H7 (cell line): Measurements from ENCODE around the gene SMG9. TPM values are rescaled to one million over a fixed set of nuclear protein-coding genes. Genes with fewer than 3 reads are reported as not detected.
"Not testable (repeated sequence)": the region's sequence is repeated elsewhere in the genome, so short reads cannot be mapped to it uniquely, and the experiment has no call there.

Source experiments
- DNase-seq: peaks from one replicate; pipeline ENCODE4 v3.0.0; 2012
- H3K27me3 ChIP-seq: 2 replicates; pipeline ENCODE4 v1.6.0; 2011; ENCODE audit warnings: mild to moderate bottlenecking, low read length; ENCODE audit not compliant: control insufficient read depth, insufficient read depth
- H3K36me3 ChIP-seq: replicated peaks from 2 replicates; pipeline ENCODE4 v1.5.1; 2011; ENCODE audit warnings: low read length; ENCODE audit not compliant: control insufficient read depth, insufficient read depth
- H3K4me3 ChIP-seq: 2 replicates; pipeline ENCODE4 v1.5.1; 2011; ENCODE audit warnings: low read depth, mild to moderate bottlenecking, control low read depth, low read length, moderate library complexity; ENCODE audit not compliant: insufficient read depth
- total RNA-seq: library from RNA; depleted of rRNA; stranded (reverse); fragments of >200 nt; shearing (Covaris generic); gene quantifications from 2 replicates; pipeline ENCODE4 v1.2.3, GENCODE V29; 2014; rRNA removed

The SMG9 gene
- total RNA-seq, 1 experiment from 2014 or later = 23.4 TPM

- H3K27me3 ChIP-seq = no peaks in the 10 kb centered on the region
- no peaks in the 10 kb centered on the region for H3K36me3 ChIP-seq
Observed at GRCh38 chr19:43690444-43690843, 64.3 kb downstream of the SMG9 start.

GRCh38 chr19:43688059-43688701, 66.6 kb downstream of the SMG9 start:
- no peaks in the 10 kb centered on the region for H3K36me3 ChIP-seq
- H3K27me3 ChIP-seq = no peaks in the 10 kb centered on the region
- DNase-seq = no peak
- no peak overlapping the region for H3K4me3 ChIP-seq

More at GRCh38 chr19:43690444-43690843, 64.3 kb downstream of the SMG9 start:
- H3K4me3 ChIP-seq = no peak overlapping the region
- DNase-seq = no peak

- H3K36me3 ChIP-seq = no peaks in the 10 kb centered on the region
- no peak overlapping the region for H3K4me3 ChIP-seq
- no peak for DNase-seq
- no peaks in the 10 kb centered on the region for H3K27me3 ChIP-seq
Observed at GRCh38 chr19:43687660-43687997, 67.1 kb downstream of the SMG9 start.

- Histone ChIP-seq H3K36me3 (no peaks in the 10 kb centered on the region), H3K4me3 (no peak overlapping the region), H3K27me3 (no peaks in the 10 kb centered on the region)
- DNase-seq = no peak
Observed at GRCh38 chr19:43684326-43684725, 70.4 kb downstream of the SMG9 start.

GRCh38 chr19:43683905-43684304, 70.9 kb downstream of the SMG9 start:
- H3K4me3 ChIP-seq = no peak overlapping the region
- H3K36me3 ChIP-seq = no peaks in the 10 kb centered on the region
- DNase-seq = no peak
- no peaks in the 10 kb centered on the region for H3K27me3 ChIP-seq

- H3K27me3 ChIP-seq = no peaks in the 10 kb centered on the region
- H3K36me3 ChIP-seq = no peaks in the 10 kb centered on the region
- no peak overlapping the region for H3K4me3 ChIP-seq
- no peak for DNase-seq
Observed at GRCh38 chr19:43682824-43683661, 71.7 kb downstream of the SMG9 start.

GRCh38 chr19:43682269-43682668, 72.5 kb downstream of the SMG9 start:
- H3K27me3 ChIP-seq, DNase-seq, H3K36me3 ChIP-seq, H3K4me3 ChIP-seq: not testable (repeated sequence)

- DNase-seq = no peak
- Histone ChIP-seq H3K4me3 (no peak overlapping the region), H3K27me3 (no peaks in the 10 kb centered on the region), H3K36me3 (no peaks in the 10 kb centered on the region)
Observed at GRCh38 chr19:43681821-43682220, 72.9 kb downstream of the SMG9 start.

- Histone ChIP-seq H3K27me3 (no peaks in the 10 kb centered on the region), H3K36me3 (no peaks in the 10 kb centered on the region), H3K4me3 (no peak overlapping the region)
- no peak for DNase-seq
Observed at GRCh38 chr19:43678512-43679261, 76.1 kb downstream of the SMG9 start.

Other genes with a start within 250 kb of the SMG9 start
- gene ETHE1, start 227.8 kb downstream of the SMG9 start, total RNA-seq = 15.0 and 17.0 TPM in 2 replicates
- gene ZNF575, start 221.8 kb downstream of the SMG9 start, total RNA-seq = not detected in 2 replicates
- gene XRCC1, start 179.4 kb downstream of the SMG9 start, total RNA-seq = 44.9 and 58.8 TPM in 2 replicates
- gene PINLYP, start 179.2 kb downstream of the SMG9 start, total RNA-seq = 4.9 and 6.2 TPM in 2 replicates
- 11.2 and 16.5 TPM in 2 replicates for gene IRGQ, start 158.8 kb downstream of the SMG9 start, total RNA-seq
- gene ZNF576, start 158.4 kb downstream of the SMG9 start, total RNA-seq = 12.3 and 18.6 TPM in 2 replicates
- 0.21 and 0.26 TPM in 2 replicates for gene SRRM5, start 142.9 kb downstream of the SMG9 start, total RNA-seq
- 59.0 and 70.5 TPM in 2 replicates for gene ZNF428, start 135.3 kb downstream of the SMG9 start, total RNA-seq
- 9.9 and 12.3 TPM in 2 replicates for gene CADM4, start 115.1 kb downstream of the SMG9 start, total RNA-seq
- 16.9 and 31.0 TPM in 2 replicates for gene PLAUR, start 84.8 kb downstream of the SMG9 start, total RNA-seq
- gene IRGC, start 38.9 kb downstream of the SMG9 start, total RNA-seq = not detected in 2 replicates
- gene KCNN4, start 26.0 kb upstream of the SMG9 start, total RNA-seq = 0.62 and 1.1 TPM in 2 replicates
- 0.21 and 1.8 TPM in 2 replicates for gene LYPD5, start 47.5 kb upstream of the SMG9 start, total RNA-seq
- 0.55 and 2.0 TPM in 2 replicates for gene ZNF283, start 72.4 kb upstream of the SMG9 start, total RNA-seq
- gene ZNF404, start 129.0 kb upstream of the SMG9 start, total RNA-seq = 0.90 and 1.2 TPM in 2 replicates
- gene ZNF45, start 180.3 kb upstream of the SMG9 start, total RNA-seq = 11.6 and 11.9 TPM in 2 replicates
- 2.2 and 3.0 TPM in 2 replicates for gene ZNF221, start 196.3 kb upstream of the SMG9 start, total RNA-seq
- 7.6 and 9.7 TPM in 2 replicates for gene ZNF155, start 229.2 kb upstream of the SMG9 start, total RNA-seq
- gene ZNF230, start 248.0 kb upstream of the SMG9 start, total RNA-seq = 1.4 and 3.2 TPM in 2 replicates